ENCODE measurements around the gene RHOG. TPM values are rescaled to one million over a fixed set of nuclear protein-coding genes. Genes with fewer than 3 reads are reported as not detected.
A peak's percentile ranks its signal among the peaks of the same experiment; 100 is the strongest.
"Not testable (repeated sequence)": the region's sequence is repeated elsewhere in the genome, so short reads cannot be mapped to it uniquely, and the experiment has no call there.

RHOG gene
- total RNA-seq, 2 donors from 2014 or later = 41.1 to 56.4 TPM

GRCh38 chr11:3796801-3797328 is 43.9 kb downstream of the RHOG start:
- no peaks in the 10 kb centered on the region for H3K4me1 ChIP-seq (replicated peaks)
- DNase-seq (ENCODE audit: low spot score) = no peak
- H3K4me3 ChIP-seq = peak overlapping the region; percentile 63 to 100
- H3K27me3 ChIP-seq (replicated peaks; ENCODE audit: insufficient read depth) = no peaks in the 10 kb centered on the region
- under 1% methylated on average over 26 of the region's 26 CpGs for WGBS
- no peaks in the 10 kb centered on the region for H3K9me3 ChIP-seq
- intact Hi-C loops (cut with DNase I) = loop anchor here (5.0 kb wide), 1 partner anchor 45 kb away; the partner anchor contains the start of gene RHOG
- peak overlapping the region; percentile 85 to 98 for H3K27ac ChIP-seq
- TF ChIP-seq POLR2A (IDR thresholded peaks at IDR 0.05) = no peak
- TF ChIP-seq CTCF (IDR thresholded peaks at IDR 0.05) = no peak
- no peak for TF ChIP-seq POLR2AphosphoS5 (IDR thresholded peaks at IDR 0.05)
- H3K36me3 ChIP-seq = peaks cover 0 to 5% of the 10 kb centered on the region in 2 donors

GRCh38 chr11:3796346-3796745 is 44.4 kb downstream of the RHOG start:
- DNase-seq (ENCODE audit: low spot score) = no peak
- Histone ChIP-seq H3K9me3 (no peaks in the 10 kb centered on the region), H3K27ac (peak overlapping the region; percentile 85 to 98), H3K36me3 (peaks cover 0 to 5% of the 10 kb centered on the region in 2 donors), H3K4me1 (replicated peaks) (no peaks in the 10 kb centered on the region), H3K27me3 (replicated peaks; ENCODE audit: insufficient read depth) (no peaks in the 10 kb centered on the region), H3K4me3 (peak overlapping the region; percentile 63 to 100)
- WGBS = 9% methylated on average over 14 of the region's 14 CpGs
- intact Hi-C loops (cut with DNase I) = loop anchor here (5.0 kb wide), 1 partner anchor 46 kb away; the partner anchor contains the start of gene RHOG
- TF ChIP-seq CTCF (IDR thresholded peaks at IDR 0.05) = no peak

- Histone ChIP-seq H3K27ac (peak overlapping the region; percentile 85 to 98), H3K4me1 (replicated peaks) (no peaks in the 10 kb centered on the region), H3K9me3 (no peaks in the 10 kb centered on the region), H3K36me3 (peaks cover 0 to 5% of the 10 kb centered on the region in 2 donors), H3K27me3 (replicated peaks; ENCODE audit: insufficient read depth) (no peaks in the 10 kb centered on the region), H3K4me3 (peak overlapping the region; percentile 63 to 100)
- no peak for TF ChIP-seq CTCF (IDR thresholded peaks at IDR 0.05)
- no peak for TF ChIP-seq POLR2AphosphoS5 (IDR thresholded peaks at IDR 0.05)
- TF ChIP-seq POLR2A (IDR thresholded peaks at IDR 0.05) = no peak
- intact Hi-C loops (cut with DNase I) = loop anchor here (5.0 kb wide), 1 partner anchor 46 kb away; the partner anchor contains the start of gene RHOG
- WGBS = 30% methylated on average over 6 of the region's 6 CpGs
- no peak for DNase-seq (ENCODE audit: low spot score)
These were observed 44.8 kb downstream of the RHOG start for GRCh38 chr11:3796002-3796311.

- H3K4me1 ChIP-seq (replicated peaks) = no peaks in the 10 kb centered on the region
- 74% methylated on average over 8 of the region's 8 CpGs for WGBS
- no peaks in the 10 kb centered on the region for H3K9me3 ChIP-seq
- peak overlapping the region in 1 of 2 donors; percentile 100 for H3K4me3 ChIP-seq
- peak overlapping the region in 1 of 2 donors; percentile 98 for H3K27ac ChIP-seq
- intact Hi-C loops (cut with DNase I) = loop anchor here (5.0 kb wide), 1 partner anchor 47 kb away; the partner anchor contains the start of gene RHOG
- no peak for DNase-seq (ENCODE audit: low spot score)
- no peaks in the 10 kb centered on the region for H3K27me3 ChIP-seq (replicated peaks; ENCODE audit: insufficient read depth)
- H3K36me3 ChIP-seq = peaks cover 0 to 5% of the 10 kb centered on the region in 2 donors
- TF ChIP-seq CTCF (IDR thresholded peaks at IDR 0.05) (no peak), POLR2A (IDR thresholded peaks at IDR 0.05) (no peak), POLR2AphosphoS5 (IDR thresholded peaks at IDR 0.05) (no peak)
These were observed 45.4 kb downstream of the RHOG start for GRCh38 chr11:3795131-3796001.

GRCh38 chr11:3794387-3794786 is 46.4 kb downstream of the RHOG start:
- intact Hi-C loops (cut with DNase I); H3K4me1 ChIP-seq (replicated peaks): not testable (repeated sequence)
- 87% methylated on average over 10 of the region's 10 CpGs for WGBS

More at GRCh38 chr11:3794387-3794786, 46.4 kb downstream of the RHOG start:
- not testable (repeated sequence) for DNase-seq (ENCODE audit: low spot score); H3K36me3 ChIP-seq; H3K4me3 ChIP-seq; H3K27me3 ChIP-seq (replicated peaks; ENCODE audit: insufficient read depth); H3K9me3 ChIP-seq
- peak overlapping the region in 1 of 2 donors; percentile 51 for H3K27ac ChIP-seq
